OCI-LY3 (cell line): Measurements from ENCODE around the gene PICALM.

Experiments used
- H2AFZ ChIP-seq: fragments of 200-600, 300-600 bp; shearing (Covaris generic); 2 replicates; pipeline ENCODE4 v1.6.0; 2014; ENCODE audit warnings: antibody characterized with exemption, low read depth, low read length
- H3K27ac ChIP-seq: fragments of 200-600, 300-600 bp; sonication (generic); 2 replicates; pipeline ENCODE4 v1.5.1; 2014; ENCODE audit warnings: mild to moderate bottlenecking, low read length, moderate library complexity, mixed read lengths
- H3K27me3 ChIP-seq: fragments of 200-600, 300-600 bp; sonication (generic); 2 replicates; pipeline ENCODE4 v1.6.1; 2014; ENCODE audit warnings: low read depth, low read length, mixed read lengths
- H3K36me3 ChIP-seq: fragments of 200-600, 300-600 bp; sonication (generic); replicated peaks from 2 replicates; pipeline ENCODE3; 2014; ENCODE audit warnings: low read depth, low read length, mixed read lengths
- H3K4me1 ChIP-seq: fragments of 300-600, 200-600 bp; sonication (generic); 2 replicates; pipeline ENCODE4 v1.6.1; 2014; ENCODE audit warnings: low read length, mixed read lengths
- H3K4me2 ChIP-seq: fragments of 200-600, 300-600 bp; sonication (generic); 2 replicates; pipeline ENCODE4 v1.6.1; 2014; ENCODE audit warnings: low read length, mixed read lengths
- H3K4me3 ChIP-seq: fragments of 300-600, 200-600 bp; sonication (generic); 2 replicates; pipeline ENCODE4 v1.5.1; 2014; ENCODE audit warnings: antibody characterized with exemption, mild to moderate bottlenecking, low read length, moderate library complexity
- H3K79me2 ChIP-seq: fragments of 300-600, 200-600 bp; shearing (Covaris generic); 2 replicates; pipeline ENCODE4 v1.6.1; 2014; ENCODE audit warnings: mild to moderate bottlenecking, low read length, mixed read lengths
- H3K9ac ChIP-seq: fragments of 300-600, 200-600 bp; shearing (Covaris generic); 2 replicates; pipeline ENCODE4 v1.6.0; 2014; ENCODE audit warnings: mild to moderate bottlenecking, low read length, moderate library complexity
- H3K9me3 ChIP-seq: fragments of 200-600, 300-600 bp; shearing (Covaris generic); 2 replicates; pipeline ENCODE4 v1.6.1; 2014; ENCODE audit warnings: low read length, mixed read lengths; ENCODE audit not compliant: insufficient read depth
- H4K20me1 ChIP-seq: fragments of 200-600, 300-600 bp; sonication (generic); 2 replicates; pipeline ENCODE4 v1.6.1; 2016; ENCODE audit warnings: low read length, mixed read lengths; ENCODE audit not compliant: insufficient read depth
- EZH2phosphoT487 ChIP-seq: fragments of 200-600 bp; shearing (Covaris generic); IDR thresholded peaks from 2 replicates; pipeline ENCODE4 v1.6.1; 2018; ENCODE audit warnings: antibody characterized with exemption, mixed run types, low read depth
- TF ChIP-seq, protein P1 (sequence below): fragments of 200-600, 300-600 bp; sonication (generic); IDR thresholded peaks from 2 replicates; pipeline ENCODE4 v1.5.1; 2014; ENCODE audit warnings: antibody characterized with exemption, low read length, low read depth

Gene PICALM

DNA sequence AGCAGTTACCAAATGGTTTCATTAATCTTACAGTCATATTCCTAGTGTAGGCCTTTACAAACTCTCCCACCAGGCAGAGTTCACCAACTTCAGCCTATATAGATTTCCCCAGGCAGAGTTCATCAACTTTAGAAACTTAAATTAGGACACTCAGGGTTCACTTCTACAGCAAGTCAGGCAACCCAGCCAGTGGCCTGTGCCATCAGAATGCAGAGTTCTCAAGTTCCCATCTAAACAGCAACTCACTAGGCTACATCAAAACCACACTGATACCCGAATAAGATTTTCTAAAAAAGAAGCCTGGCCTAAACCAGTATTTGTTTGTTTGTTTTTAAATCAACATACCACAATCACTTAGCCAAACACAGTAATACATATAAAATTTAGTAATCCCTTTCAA, 33.7 kb downstream of the PICALM start:
- Histone ChIP-seq H3K9ac (no peak overlapping the region), H3K4me2 (no peak overlapping the region), H4K20me1 (peaks cover 86% of the 10 kb centered on the region), H3K36me3 (peaks cover 20% of the 10 kb centered on the region), H3K27me3 (no peaks in the 10 kb centered on the region), H2AFZ (no peak overlapping the region), H3K4me1 (peaks cover 8% of the 10 kb centered on the region), H3K4me3 (no peak overlapping the region), H3K79me2 (peaks cover 98% of the 10 kb centered on the region), H3K9me3 (no peaks in the 10 kb centered on the region), H3K27ac (no peak overlapping the region)
- TF ChIP-seq, protein P1, sequence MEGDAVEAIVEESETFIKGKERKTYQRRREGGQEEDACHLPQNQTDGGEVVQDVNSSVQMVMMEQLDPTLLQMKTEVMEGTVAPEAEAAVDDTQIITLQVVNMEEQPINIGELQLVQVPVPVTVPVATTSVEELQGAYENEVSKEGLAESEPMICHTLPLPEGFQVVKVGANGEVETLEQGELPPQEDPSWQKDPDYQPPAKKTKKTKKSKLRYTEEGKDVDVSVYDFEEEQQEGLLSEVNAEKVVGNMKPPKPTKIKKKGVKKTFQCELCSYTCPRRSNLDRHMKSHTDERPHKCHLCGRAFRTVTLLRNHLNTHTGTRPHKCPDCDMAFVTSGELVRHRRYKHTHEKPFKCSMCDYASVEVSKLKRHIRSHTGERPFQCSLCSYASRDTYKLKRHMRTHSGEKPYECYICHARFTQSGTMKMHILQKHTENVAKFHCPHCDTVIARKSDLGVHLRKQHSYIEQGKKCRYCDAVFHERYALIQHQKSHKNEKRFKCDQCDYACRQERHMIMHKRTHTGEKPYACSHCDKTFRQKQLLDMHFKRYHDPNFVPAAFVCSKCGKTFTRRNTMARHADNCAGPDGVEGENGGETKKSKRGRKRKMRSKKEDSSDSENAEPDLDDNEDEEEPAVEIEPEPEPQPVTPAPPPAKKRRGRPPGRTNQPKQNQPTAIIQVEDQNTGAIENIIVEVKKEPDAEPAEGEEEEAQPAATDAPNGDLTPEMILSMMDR, result no peak
- no peak for TF ChIP-seq EZH2phosphoT487

DNA sequence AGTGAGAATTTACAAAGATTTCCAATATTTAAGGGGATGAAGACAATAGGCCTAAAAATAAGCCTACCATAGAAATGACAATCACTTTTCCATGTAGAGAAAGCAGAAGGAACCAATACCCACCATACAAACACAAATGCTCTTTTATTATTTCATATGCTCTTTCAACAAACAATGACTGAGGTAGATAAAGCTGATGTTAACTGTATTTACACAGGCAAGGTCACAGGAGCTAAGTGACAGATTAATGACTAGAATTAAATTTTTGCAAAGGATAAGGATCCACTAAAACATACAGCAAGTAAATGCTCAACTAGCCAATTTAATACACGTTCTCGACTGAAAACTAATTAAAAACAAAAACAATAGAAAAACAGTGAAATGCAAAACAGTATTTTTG, 34.2 kb downstream of the PICALM start:
- Histone ChIP-seq H3K36me3 (peaks cover 23% of the 10 kb centered on the region), H3K27ac (no peak overlapping the region), H3K27me3 (no peaks in the 10 kb centered on the region), H4K20me1 (peaks cover 84% of the 10 kb centered on the region), H3K4me3 (no peak overlapping the region), H3K79me2 (peaks cover 96% of the 10 kb centered on the region), H3K9me3 (no peaks in the 10 kb centered on the region), H3K4me1 (peaks cover 5% of the 10 kb centered on the region; the same call in 1 of the 2 replicates), H2AFZ (no peak overlapping the region), H3K4me2 (no peak overlapping the region), H3K9ac (no peak overlapping the region)
- TF ChIP-seq, protein P1, result no peak
- TF ChIP-seq EZH2phosphoT487, result no peak

DNA sequence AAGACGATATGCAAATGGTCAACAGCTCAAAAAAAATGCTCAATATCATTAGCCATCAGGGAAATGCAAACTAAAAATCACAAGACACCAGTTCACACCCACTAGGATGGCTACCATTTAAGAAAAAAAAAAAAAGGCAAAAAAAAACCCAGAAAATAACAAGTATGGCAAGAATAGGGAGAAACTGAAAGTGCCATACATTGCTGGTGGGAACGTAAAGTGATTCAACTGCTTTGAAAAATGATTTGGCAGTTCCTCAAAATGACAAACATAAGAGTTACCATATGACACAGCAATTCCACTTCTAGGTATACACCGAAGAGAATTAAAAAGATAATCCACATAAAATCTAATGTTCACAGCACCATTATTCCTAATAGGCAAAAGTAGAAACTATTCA, 47.5 kb downstream of the PICALM start:
- H2AFZ ChIP-seq, result no peak overlapping the region
- H3K36me3 ChIP-seq, result peaks cover 73% of the 10 kb centered on the region
- H3K4me2 ChIP-seq, result peak overlapping the region; percentile 57
- H3K4me3 ChIP-seq, result peak overlapping the region; percentile 48
- H3K4me1 ChIP-seq, result peaks cover 45% of the 10 kb centered on the region
- H3K79me2 ChIP-seq, result peaks cover 40% of the 10 kb centered on the region
- H3K27me3 ChIP-seq, result no peaks in the 10 kb centered on the region
- peak overlapping the region; percentile 66 for H3K27ac ChIP-seq
- peak overlapping the region; percentile 9; the same call in 1 of the 2 replicates for H3K9ac ChIP-seq
- TF ChIP-seq, protein P1, result no peak
- no peak for TF ChIP-seq EZH2phosphoT487
- H4K20me1 ChIP-seq, result peaks cover 64% of the 10 kb centered on the region
- no peaks in the 10 kb centered on the region; the same call in 1 of the 2 replicates for H3K9me3 ChIP-seq

DNA sequence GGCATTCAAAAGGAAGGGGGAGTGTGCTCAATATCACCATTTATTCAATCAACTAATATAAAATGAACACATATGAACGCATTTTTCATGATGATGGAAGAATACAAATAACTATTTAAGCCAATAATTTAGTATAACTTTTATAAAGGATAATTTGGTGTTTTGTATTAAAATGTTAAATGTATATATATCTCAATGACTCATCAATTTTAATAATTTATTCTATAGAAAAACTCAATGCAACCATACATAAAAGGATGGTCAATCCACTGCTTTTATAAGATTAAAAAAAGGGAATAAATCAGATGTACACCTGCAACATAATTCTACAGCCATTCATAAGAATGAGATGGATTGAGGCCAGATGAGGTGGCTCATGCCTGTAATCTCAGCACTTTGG, 50.6 kb downstream of the PICALM start:
- Histone ChIP-seq H3K79me2 (peaks cover 54% of the 10 kb centered on the region), H3K9me3 (no peaks in the 10 kb centered on the region; the same call in 1 of the 2 replicates), H2AFZ (no peak overlapping the region), H3K27me3 (no peaks in the 10 kb centered on the region), H3K27ac (no peak overlapping the region), H4K20me1 (peaks cover 64% of the 10 kb centered on the region), H3K4me1 (peaks cover 39% of the 10 kb centered on the region), H3K9ac (no peak overlapping the region), H3K4me2 (no peak overlapping the region), H3K36me3 (peaks cover 67% of the 10 kb centered on the region), H3K4me3 (no peak overlapping the region)
- TF ChIP-seq, protein P1, result no peak
- TF ChIP-seq EZH2phosphoT487, result no peak
